IMR-90 (cell line): ENCODE results near the gene DNM3. TPM values are rescaled to one million over a fixed set of nuclear protein-coding genes. Genes with fewer than 3 reads are reported as not detected.

Experiments used
- ATAC-seq: fragments of 200-7000 bp; cut with Tn5 transposase; 2 replicates; pipeline ENCODE4 v1.9.1; 2020; ENCODE audit warnings: low read depth, mild to moderate bottlenecking, moderate library complexity
- BruUV-seq: library from RNA; stranded (reverse); fragments of 400-500 nt; replicated peaks from 2 replicates; lab custom pipeline; 2021; lab: Mats Ljungman, UMichigan
- CTCF ChIA-PET: fragments of 300-600 bp; formaldehyde crosslinking; extraction: SDS; loops from one replicate; lab custom pipeline; 2021; ENCODE audit warnings: antibody characterized with exemption; lab: Yijun Ruan, JAX
- POLR2A ChIA-PET: fragments of 300-600 bp; sonication (Branson Sonifier 250); formaldehyde crosslinking; loops from one replicate; lab custom pipeline; 2022; ENCODE audit warnings: antibody characterized with exemption; ENCODE audit not compliant: unreplicated experiment; lab: Charles Lee
- DNase-seq: peaks from one replicate; pipeline ENCODE4 v3.0.0; 2013
- H2AFZ ChIP-seq: replicated peaks from 2 replicates; pipeline ENCODE3; 2013; ENCODE audit warnings: low read length, mild to moderate bottlenecking; ENCODE audit not compliant: poor library complexity
- H2AK5ac ChIP-seq: 2 replicates; pipeline ENCODE4 v1.6.1; 2013; ENCODE audit warnings: low read depth, low read length, inconsistent platforms
- H2AK9ac ChIP-seq: replicated peaks from 2 replicates; pipeline ENCODE3; 2013; ENCODE audit warnings: mild to moderate bottlenecking, low read depth, low read length, moderate library complexity; ENCODE audit not compliant: poor library complexity
- H2BK120ac ChIP-seq: 2 replicates; pipeline ENCODE4 v1.6.1; 2013; ENCODE audit warnings: low read depth, low read length, inconsistent platforms
- H2BK15ac ChIP-seq: 3 replicates; pipeline ENCODE4 v1.6.1; 2013; ENCODE audit warnings: low read depth, low read length, inconsistent platforms
- H2BK20ac ChIP-seq: 2 replicates; pipeline ENCODE4 v1.6.1; 2013; ENCODE audit warnings: low read depth, mild to moderate bottlenecking, inconsistent platforms, low read length, moderate library complexity
- H2BK5ac ChIP-seq: 2 replicates; pipeline ENCODE4 v1.6.1; 2013; ENCODE audit warnings: mild to moderate bottlenecking, low read depth, low read length, inconsistent platforms; ENCODE audit not compliant: poor library complexity, severe bottlenecking
- H3K14ac ChIP-seq: replicated peaks from 2 replicates; pipeline ENCODE4 v1.6.1; 2013; ENCODE audit warnings: low read depth, low read length, inconsistent platforms
- H3K18ac ChIP-seq: 2 replicates; pipeline ENCODE4 v1.6.1; 2013; ENCODE audit warnings: low read depth, low read length, control low read depth
- H3K23ac ChIP-seq: 2 replicates; pipeline ENCODE4 v1.6.1; 2013; ENCODE audit warnings: low read depth, low read length, inconsistent platforms
- H3K27ac ChIP-seq: 2 replicates; pipeline ENCODE4 v1.5.1; 2013; ENCODE audit warnings: mild to moderate bottlenecking, control low read depth, low read length; ENCODE audit not compliant: insufficient read depth
- H3K27me3 ChIP-seq: 2 replicates; pipeline ENCODE4 v1.6.1; 2013; ENCODE audit warnings: low read length; ENCODE audit not compliant: control insufficient read depth, insufficient read depth
- H3K36me3 ChIP-seq: 2 replicates; pipeline ENCODE4 v1.6.1; 2013; ENCODE audit warnings: low read length, mixed read lengths; ENCODE audit not compliant: control insufficient read depth, insufficient read depth
- H3K4ac ChIP-seq: 2 replicates; pipeline ENCODE4 v1.6.1; 2013; ENCODE audit warnings: low read depth, low read length, inconsistent platforms
- H3K4me1 ChIP-seq: 2 replicates; pipeline ENCODE4 v1.6.1; 2013; ENCODE audit warnings: low read length, mixed read lengths; ENCODE audit not compliant: control insufficient read depth, insufficient read depth
- H3K4me2 ChIP-seq: 2 replicates; pipeline ENCODE4 v1.6.1; 2013; ENCODE audit warnings: low read depth, mild to moderate bottlenecking, control low read depth, low read length, moderate library complexity
- H3K4me3 ChIP-seq: 2 replicates; pipeline ENCODE4 v1.5.1; 2013; ENCODE audit warnings: low read depth, mild to moderate bottlenecking, control low read depth, low read length, moderate library complexity; ENCODE audit not compliant: insufficient read depth
- H3K56ac ChIP-seq: 2 replicates; pipeline ENCODE4 v1.6.1; 2013; ENCODE audit warnings: low read length, inconsistent platforms; ENCODE audit not compliant: insufficient read depth; ENCODE audit errors: extremely low read depth
- H3K79me1 ChIP-seq, 2 experiments: 2 replicates each; pipeline ENCODE4 v1.6.1; 2013; ENCODE audit warnings: low read length in 2 of 2, inconsistent platforms in 1 of 2, low read depth in 1 of 2
- H3K9ac ChIP-seq: 2 replicates; pipeline ENCODE4 v1.6.1; 2013; ENCODE audit warnings: low read depth, low read length, control low read depth
- H3K9me1 ChIP-seq: 2 replicates; pipeline ENCODE4 v1.6.1; 2013; ENCODE audit warnings: low read length, inconsistent platforms; ENCODE audit not compliant: insufficient read depth
- H3K9me3 ChIP-seq: 2 replicates; pipeline ENCODE4 v1.6.1; 2013; ENCODE audit warnings: low read length; ENCODE audit not compliant: control insufficient read depth, insufficient read depth
- H4K20me1 ChIP-seq: 2 replicates; pipeline ENCODE4 v1.6.1; 2013; ENCODE audit warnings: low read length, inconsistent platforms; ENCODE audit not compliant: insufficient read depth
- H4K5ac ChIP-seq: 2 replicates; pipeline ENCODE4 v1.6.1; 2013; ENCODE audit warnings: mild to moderate bottlenecking, low read depth, low read length, control low read depth
- H4K8ac ChIP-seq, 2 experiments: 2 replicates each; pipeline ENCODE4 v1.6.1; 2013; ENCODE audit warnings: low read depth in 2 of 2, low read length in 2 of 2, control low read depth in 1 of 2, inconsistent platforms in 1 of 2
- H4K91ac ChIP-seq: 2 replicates; pipeline ENCODE4 v1.6.1; 2013; ENCODE audit warnings: low read depth, low read length, inconsistent platforms; ENCODE audit not compliant: insufficient read depth
- POLR2A ChIP-seq: IDR thresholded peaks from 2 replicates; pipeline ENCODE4 v1.6.1; 2012; ENCODE audit warnings: mild to moderate bottlenecking, low read depth, low read length
- SMC3 ChIP-seq: fragments of 150-350 bp; IDR thresholded peaks from 2 replicates; pipeline ENCODE4 v1.6.1; 2016; ENCODE audit warnings: low read depth, mild to moderate bottlenecking, antibody characterized with exemption, low read length, moderate library complexity
- WGBS, 2 experiments: methylation state at CpG; one replicate each; pipeline versions ENCODE4 v1.1.5 to v1.1.7; 2013; ENCODE audit warnings: missing lambda C conversion rate in 2 of 2; ENCODE audit not compliant: insufficient read length in 1 of 2; ENCODE audit errors: extremely low coverage in 2 of 2; 5-methylcytosine and 5-hydroxymethylcytosine counted together
- dilution Hi-C: fragments of 300-500 bp; cut with HindIII; formaldehyde crosslinking; loops from one replicate; pipeline ENCODE4 v1.14.3; 2018; ENCODE audit warnings: low sequenced_read_pairs; ENCODE audit not compliant: unreplicated experiment
- in situ Hi-C: fragments of 300-500 bp; cut with MboI; formaldehyde crosslinking; loops from 3 replicates; pipeline ENCODE4 v1.14.3; 2019; ENCODE audit warnings: low sequenced_read_pairs, inconsistent platforms, mixed read lengths
- intact Hi-C: fragments of 100-400 bp; cut with micrococcal nuclease; formaldehyde crosslinking; loops from 2 replicates; pipeline ENCODE4 v1.10.0; 2022
- polyA plus RNA-seq, 3 experiments: library from polyadenylated mRNA; depleted of rRNA; stranded (reverse); fragments of >200 nt; gene quantifications; 2 replicates each; pipeline ENCODE4 v1.2.3, GENCODE V29; 2012; ENCODE audit warnings: low replicate concordance in 1 of 3
- total RNA-seq: library from RNA; depleted of rRNA; stranded (reverse); fragments of >200 nt; gene quantifications from 2 replicates; pipeline ENCODE4 v1.2.3, GENCODE V29; 2012

Gene DNM3
- total and polyA plus RNA-seq, 2 of the 4 experiments (the other 2 are of a cell fraction) = 0.36 TPM

DNA sequence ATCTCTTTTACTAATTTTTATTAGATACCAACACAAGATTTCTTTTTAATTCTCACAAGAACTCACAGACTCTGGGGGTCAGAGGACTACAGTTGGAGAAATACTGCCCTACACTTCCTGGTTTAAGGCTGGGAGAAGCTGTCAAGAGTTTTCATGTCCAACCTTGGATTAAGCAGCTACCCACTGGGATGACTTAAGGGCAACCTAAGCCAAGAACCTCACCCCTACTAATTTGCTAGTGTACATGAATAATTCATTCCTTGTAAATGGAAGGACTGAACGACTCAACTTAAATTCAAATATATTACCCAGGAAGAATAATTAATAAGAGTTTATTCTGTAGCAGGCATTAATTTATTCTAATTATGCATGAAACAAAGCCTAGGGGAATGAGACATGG, 396.9 kb downstream of the DNM3 start:
- no CpG with 5 or more reads among the region's 1 CpG for WGBS, 2 experiments
- dilution Hi-C loops = no loop called here
- Histone ChIP-seq H3K4me3 (no peak overlapping the region), H2AK9ac (no peak overlapping the region), H3K79me1 (no peaks in the 10 kb centered on the region), H3K56ac (no peak overlapping the region), H4K5ac (no peak overlapping the region), H3K4ac (no peak overlapping the region), H2AFZ (no peak overlapping the region), H3K9ac (no peak overlapping the region), H3K9me1 (no peaks in the 10 kb centered on the region; the same call in 1 of the 2 replicates), H3K14ac (no peak overlapping the region), H3K36me3 (no peaks in the 10 kb centered on the region), H3K23ac (no peak overlapping the region; the same call in 1 of the 2 replicates), H2BK15ac (no peak overlapping the region), H2AK5ac (no peak overlapping the region), H2BK5ac (no peak overlapping the region), H4K91ac (no peak overlapping the region), H2BK20ac (no peak overlapping the region), H3K4me2 (no peak overlapping the region), H4K20me1 (no peaks in the 10 kb centered on the region), H2BK120ac (no peak overlapping the region), H4K8ac (no peak overlapping the region), H3K27ac (no peak overlapping the region), H3K9me3 (no peaks in the 10 kb centered on the region), H3K18ac (no peak overlapping the region), H3K27me3 (no peaks in the 10 kb centered on the region), H3K4me1 (no peaks in the 10 kb centered on the region)
- intact Hi-C loops = no loop called here
- in situ Hi-C loops = no loop called here
- POLR2A ChIA-PET = no interaction called here
- TF ChIP-seq SMC3 (no peak), POLR2A (no peak)
- no TSS peak for BruUV-seq
- ATAC-seq (no peak), DNase-seq (no peak)
- CTCF ChIA-PET = no interaction called here
